GM23338 (cell line): ENCODE measurements around the gene GHRH.

Experiments used
- EZH2 ChIP-seq: fragments of 200-600 bp; sonication (generic); IDR thresholded peaks from one replicate; pipeline ENCODE4 v1.8.0; 2017; ENCODE audit warnings: antibody characterized with exemption, mild to moderate bottlenecking, low read depth; ENCODE audit not compliant: unreplicated experiment
- EZH2phosphoT487 ChIP-seq: fragments of 200-600 bp; sonication (generic); IDR thresholded peaks from one replicate; pipeline ENCODE4 v1.8.1; 2018; ENCODE audit warnings: antibody characterized with exemption; ENCODE audit not compliant: unreplicated experiment
- JUNB ChIP-seq: IDR thresholded peaks from one replicate; pipeline ENCODE4 v1.6.1; 2016; ENCODE audit warnings: antibody characterized with exemption; ENCODE audit not compliant: unreplicated experiment
- POLR2AphosphoS5 ChIP-seq: IDR thresholded peaks from 2 replicates; pipeline ENCODE4 v1.6.1; 2016; ENCODE audit warnings: antibody characterized with exemption, low read depth
- STAT1 ChIP-seq: IDR thresholded peaks from one replicate; pipeline ENCODE4 v1.6.1; 2016; ENCODE audit warnings: antibody characterized with exemption; ENCODE audit not compliant: unreplicated experiment
- ZNF114 ChIP-seq: fragments of 250-450 bp; sonication (Bioruptor Pico); IDR thresholded peaks from 2 replicates; pipeline ENCODE4 v1.5.0; 2020; ENCODE audit warnings: mild to moderate bottlenecking, moderate library complexity
- TF ChIP-seq, protein P1 (sequence below), 2 experiments: fragments of 200-600 bp in 1 of 2; sonication (generic) in 1 of 2; conservative IDR thresholded peaks; 2 replicates each; pipeline versions ENCODE4 v1.5.1 to v1.6.1; 2016 to 2017; ENCODE audit warnings: antibody characterized with exemption in 2 of 2, low read depth in 2 of 2, mild to moderate bottlenecking in 2 of 2, moderate library complexity in 1 of 2
- TF ChIP-seq, protein P2 (sequence below): IDR thresholded peaks from one replicate; pipeline ENCODE4 v1.6.1; 2018; ENCODE audit warnings: antibody characterized with exemption; ENCODE audit not compliant: unreplicated experiment
- TF ChIP-seq, protein P3 (sequence below): fragments of 250-450 bp; sonication (Bioruptor Pico); IDR thresholded peaks from 2 replicates; pipeline ENCODE4 v1.5.0; 2020; ENCODE audit warnings: mild to moderate bottlenecking, moderate library complexity

DNA sequence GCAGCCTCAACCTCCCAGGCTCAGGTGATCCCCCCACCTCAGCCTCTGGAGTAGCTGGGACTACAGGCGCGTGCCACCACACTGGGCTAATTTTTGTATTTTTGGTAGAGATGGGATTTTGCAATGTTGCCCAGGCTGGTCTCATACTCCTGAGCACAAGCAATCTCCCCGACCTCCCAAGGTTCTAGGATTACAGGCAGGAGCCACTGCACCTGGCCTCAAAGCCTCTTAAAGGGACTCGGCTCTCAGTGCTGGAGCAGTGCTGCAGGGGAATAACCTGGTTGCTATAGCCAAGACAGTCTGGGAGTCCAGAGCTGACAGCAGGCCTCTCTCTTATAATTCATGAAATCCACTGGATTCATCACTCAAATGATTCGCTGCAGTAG is 17.0 kb downstream of the GHRH start:
- TF ChIP-seq EZH2 (no peak), POLR2AphosphoS5 (no peak), STAT1 (no peak), JUNB (no peak), EZH2phosphoT487 (no peak), ZNF114 (CRISPR knock-in tag) (no peak)
- TF ChIP-seq, protein P1, sequence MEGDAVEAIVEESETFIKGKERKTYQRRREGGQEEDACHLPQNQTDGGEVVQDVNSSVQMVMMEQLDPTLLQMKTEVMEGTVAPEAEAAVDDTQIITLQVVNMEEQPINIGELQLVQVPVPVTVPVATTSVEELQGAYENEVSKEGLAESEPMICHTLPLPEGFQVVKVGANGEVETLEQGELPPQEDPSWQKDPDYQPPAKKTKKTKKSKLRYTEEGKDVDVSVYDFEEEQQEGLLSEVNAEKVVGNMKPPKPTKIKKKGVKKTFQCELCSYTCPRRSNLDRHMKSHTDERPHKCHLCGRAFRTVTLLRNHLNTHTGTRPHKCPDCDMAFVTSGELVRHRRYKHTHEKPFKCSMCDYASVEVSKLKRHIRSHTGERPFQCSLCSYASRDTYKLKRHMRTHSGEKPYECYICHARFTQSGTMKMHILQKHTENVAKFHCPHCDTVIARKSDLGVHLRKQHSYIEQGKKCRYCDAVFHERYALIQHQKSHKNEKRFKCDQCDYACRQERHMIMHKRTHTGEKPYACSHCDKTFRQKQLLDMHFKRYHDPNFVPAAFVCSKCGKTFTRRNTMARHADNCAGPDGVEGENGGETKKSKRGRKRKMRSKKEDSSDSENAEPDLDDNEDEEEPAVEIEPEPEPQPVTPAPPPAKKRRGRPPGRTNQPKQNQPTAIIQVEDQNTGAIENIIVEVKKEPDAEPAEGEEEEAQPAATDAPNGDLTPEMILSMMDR (conservative IDR thresholded peaks at IDR 0.05; ENCODE audit: low read depth in 2 of 2), result no peak
- TF ChIP-seq, protein P2, sequence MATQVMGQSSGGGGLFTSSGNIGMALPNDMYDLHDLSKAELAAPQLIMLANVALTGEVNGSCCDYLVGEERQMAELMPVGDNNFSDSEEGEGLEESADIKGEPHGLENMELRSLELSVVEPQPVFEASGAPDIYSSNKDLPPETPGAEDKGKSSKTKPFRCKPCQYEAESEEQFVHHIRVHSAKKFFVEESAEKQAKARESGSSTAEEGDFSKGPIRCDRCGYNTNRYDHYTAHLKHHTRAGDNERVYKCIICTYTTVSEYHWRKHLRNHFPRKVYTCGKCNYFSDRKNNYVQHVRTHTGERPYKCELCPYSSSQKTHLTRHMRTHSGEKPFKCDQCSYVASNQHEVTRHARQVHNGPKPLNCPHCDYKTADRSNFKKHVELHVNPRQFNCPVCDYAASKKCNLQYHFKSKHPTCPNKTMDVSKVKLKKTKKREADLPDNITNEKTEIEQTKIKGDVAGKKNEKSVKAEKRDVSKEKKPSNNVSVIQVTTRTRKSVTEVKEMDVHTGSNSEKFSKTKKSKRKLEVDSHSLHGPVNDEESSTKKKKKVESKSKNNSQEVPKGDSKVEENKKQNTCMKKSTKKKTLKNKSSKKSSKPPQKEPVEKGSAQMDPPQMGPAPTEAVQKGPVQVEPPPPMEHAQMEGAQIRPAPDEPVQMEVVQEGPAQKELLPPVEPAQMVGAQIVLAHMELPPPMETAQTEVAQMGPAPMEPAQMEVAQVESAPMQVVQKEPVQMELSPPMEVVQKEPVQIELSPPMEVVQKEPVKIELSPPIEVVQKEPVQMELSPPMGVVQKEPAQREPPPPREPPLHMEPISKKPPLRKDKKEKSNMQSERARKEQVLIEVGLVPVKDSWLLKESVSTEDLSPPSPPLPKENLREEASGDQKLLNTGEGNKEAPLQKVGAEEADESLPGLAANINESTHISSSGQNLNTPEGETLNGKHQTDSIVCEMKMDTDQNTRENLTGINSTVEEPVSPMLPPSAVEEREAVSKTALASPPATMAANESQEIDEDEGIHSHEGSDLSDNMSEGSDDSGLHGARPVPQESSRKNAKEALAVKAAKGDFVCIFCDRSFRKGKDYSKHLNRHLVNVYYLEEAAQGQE, result no peak
- TF ChIP-seq, protein P3, sequence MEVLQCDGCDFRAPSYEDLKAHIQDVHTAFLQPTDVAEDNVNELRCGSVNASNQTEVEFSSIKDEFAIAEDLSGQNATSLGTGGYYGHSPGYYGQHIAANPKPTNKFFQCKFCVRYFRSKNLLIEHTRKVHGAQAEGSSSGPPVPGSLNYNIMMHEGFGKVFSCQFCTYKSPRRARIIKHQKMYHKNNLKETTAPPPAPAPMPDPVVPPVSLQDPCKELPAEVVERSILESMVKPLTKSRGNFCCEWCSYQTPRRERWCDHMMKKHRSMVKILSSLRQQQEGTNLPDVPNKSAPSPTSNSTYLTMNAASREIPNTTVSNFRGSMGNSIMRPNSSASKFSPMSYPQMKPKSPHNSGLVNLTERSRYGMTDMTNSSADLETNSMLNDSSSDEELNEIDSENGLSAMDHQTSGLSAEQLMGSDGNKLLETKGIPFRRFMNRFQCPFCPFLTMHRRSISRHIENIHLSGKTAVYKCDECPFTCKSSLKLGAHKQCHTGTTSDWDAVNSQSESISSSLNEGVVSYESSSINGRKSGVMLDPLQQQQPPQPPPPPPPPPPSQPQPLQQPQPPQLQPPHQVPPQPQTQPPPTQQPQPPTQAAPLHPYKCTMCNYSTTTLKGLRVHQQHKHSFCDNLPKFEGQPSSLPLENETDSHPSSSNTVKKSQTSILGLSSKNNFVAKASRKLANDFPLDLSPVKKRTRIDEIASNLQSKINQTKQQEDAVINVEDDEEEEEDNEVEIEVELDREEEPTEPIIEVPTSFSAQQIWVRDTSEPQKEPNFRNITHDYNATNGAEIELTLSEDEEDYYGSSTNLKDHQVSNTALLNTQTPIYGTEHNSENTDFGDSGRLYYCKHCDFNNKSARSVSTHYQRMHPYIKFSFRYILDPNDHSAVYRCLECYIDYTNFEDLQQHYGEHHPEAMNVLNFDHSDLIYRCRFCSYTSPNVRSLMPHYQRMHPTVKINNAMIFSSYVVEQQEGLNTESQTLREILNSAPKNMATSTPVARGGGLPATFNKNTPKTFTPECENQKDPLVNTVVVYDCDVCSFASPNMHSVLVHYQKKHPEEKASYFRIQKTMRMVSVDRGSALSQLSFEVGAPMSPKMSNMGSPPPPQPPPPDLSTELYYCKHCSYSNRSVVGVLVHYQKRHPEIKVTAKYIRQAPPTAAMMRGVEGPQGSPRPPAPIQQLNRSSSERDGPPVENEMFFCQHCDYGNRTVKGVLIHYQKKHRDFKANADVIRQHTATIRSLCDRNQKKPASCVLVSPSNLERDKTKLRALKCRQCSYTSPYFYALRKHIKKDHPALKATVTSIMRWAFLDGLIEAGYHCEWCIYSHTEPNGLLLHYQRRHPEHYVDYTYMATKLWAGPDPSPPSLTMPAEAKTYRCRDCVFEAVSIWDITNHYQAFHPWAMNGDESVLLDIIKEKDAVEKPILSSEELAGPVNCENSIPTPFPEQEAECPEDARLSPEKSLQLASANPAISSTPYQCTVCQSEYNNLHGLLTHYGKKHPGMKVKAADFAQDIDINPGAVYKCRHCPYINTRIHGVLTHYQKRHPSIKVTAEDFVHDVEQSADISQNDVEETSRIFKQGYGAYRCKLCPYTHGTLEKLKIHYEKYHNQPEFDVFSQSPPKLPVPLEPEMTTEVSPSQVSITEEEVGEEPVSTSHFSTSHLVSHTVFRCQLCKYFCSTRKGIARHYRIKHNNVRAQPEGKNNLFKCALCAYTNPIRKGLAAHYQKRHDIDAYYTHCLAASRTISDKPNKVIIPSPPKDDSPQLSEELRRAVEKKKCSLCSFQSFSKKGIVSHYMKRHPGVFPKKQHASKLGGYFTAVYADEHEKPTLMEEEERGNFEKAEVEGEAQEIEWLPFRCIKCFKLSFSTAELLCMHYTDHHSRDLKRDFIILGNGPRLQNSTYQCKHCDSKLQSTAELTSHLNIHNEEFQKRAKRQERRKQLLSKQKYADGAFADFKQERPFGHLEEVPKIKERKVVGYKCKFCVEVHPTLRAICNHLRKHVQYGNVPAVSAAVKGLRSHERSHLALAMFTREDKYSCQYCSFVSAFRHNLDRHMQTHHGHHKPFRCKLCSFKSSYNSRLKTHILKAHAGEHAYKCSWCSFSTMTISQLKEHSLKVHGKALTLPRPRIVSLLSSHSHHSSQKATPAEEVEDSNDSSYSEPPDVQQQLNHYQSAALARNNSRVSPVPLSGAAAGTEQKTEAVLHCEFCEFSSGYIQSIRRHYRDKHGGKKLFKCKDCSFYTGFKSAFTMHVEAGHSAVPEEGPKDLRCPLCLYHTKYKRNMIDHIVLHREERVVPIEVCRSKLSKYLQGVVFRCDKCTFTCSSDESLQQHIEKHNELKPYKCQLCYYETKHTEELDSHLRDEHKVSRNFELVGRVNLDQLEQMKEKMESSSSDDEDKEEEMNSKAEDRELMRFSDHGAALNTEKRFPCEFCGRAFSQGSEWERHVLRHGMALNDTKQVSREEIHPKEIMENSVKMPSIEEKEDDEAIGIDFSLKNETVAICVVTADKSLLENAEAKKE (CRISPR knock-in tag), result no peak
